HG02588 (cell line): ENCODE data around the gene SLC35F3.
A peak's percentile ranks its signal among the peaks of the same experiment; 100 is the strongest.
"Not testable (repeated sequence)": the region's sequence is repeated elsewhere in the genome, so short reads cannot be mapped to it uniquely, and the experiment has no call there.

Experiments
- ATAC-seq: cut with Tn5 transposase; IDR thresholded peaks from one replicate; pipeline ENCODE4 v1.9.1; 2021; ENCODE audit warnings: mild to moderate bottlenecking, moderate library complexity; ENCODE audit not compliant: unreplicated experiment

SLC35F3 gene

DNA sequence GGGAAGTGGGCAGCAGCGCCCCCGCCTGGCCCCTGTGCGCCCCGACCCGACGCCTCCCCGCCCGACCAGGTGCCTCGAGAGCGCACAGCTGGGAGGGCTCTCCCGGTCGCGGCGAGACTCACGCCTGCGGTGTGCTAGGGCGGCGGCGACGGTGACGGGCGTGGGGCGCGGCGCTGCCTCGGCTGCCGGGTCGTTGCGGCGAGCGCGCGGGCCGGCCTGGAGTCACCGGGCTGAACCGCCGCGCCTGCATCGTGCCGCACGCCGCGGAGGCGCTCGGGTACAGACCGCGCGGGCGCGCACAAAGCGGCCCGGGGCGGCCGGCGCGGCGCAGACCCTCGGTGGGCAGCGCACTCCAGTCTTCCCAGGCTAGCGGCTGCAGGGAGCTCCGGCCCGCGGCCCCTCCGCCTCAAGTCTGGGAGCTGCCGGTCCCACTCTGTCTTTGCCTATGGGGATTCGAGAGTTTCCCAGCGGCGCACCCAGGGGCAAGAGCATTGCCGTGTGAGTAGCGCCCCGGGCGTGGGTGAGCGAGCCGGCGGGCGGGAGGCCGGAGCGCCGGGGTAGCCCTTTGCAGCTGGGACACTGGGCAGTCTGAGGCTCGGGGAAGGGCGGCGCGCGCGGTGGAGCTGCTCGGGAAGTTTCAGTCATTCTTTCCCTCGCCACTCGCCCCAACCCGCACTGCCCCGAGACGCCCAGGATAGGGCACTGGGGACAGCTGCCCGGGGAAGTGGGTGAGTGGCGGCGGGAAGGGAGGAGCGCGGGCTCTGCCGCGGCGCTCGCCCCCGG lies at the start of gene SLC35F3:
TSS of gene SLC35F3 (plus strand) at position 44 of the 783 bp plus-strand sequence.
- no peak for ATAC-seq

DNA sequence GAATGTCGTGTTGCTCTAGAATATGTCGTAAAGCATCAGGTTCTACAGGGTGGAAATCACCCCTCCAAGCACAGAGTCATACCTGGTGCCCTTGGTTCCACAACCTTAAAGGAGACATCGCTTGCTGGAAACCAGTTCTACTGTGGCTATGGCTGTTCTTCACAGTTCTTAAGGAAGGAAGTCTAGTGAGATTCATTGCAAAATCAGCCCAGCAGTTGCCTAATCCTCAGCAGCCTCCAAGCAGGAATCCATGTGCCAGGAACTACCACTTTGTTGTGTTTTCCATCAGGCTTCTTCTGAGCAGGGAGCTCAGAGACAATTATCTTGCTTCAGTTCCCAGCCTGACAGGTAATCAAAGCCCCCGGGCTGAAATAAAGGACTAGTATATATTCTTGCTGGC lies 45.0 kb upstream of the SLC35F3 start:
- ATAC-seq = no peak

DNA sequence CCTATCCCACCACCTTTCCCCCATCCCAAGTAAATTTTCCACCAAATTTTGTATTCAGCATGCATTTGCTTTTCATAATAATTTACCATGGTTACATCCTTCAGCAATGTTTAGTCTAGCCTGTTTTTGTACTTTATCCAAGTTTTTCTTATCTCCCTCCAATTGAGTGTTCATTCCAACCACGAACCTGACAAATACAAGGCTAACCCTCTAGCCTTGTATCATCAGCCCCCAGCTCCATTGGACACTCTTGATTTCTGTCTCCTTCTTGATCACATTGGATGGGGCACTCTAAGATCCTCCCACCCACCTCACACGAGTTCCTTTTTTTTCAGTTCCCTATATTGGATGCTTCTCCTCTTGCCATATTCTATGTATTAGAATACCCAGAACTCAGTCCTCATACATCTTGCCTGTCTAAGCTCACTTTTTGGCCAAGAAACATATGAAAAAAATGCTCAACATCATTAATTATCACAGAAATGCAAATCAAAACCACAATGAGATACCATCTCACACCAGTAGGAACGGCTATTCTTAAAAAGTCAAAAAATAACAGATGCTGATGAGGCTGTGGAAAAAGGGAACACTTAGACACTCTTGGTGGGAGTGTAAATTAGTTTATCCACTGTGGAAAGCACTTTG lies 40.5 kb upstream of the SLC35F3 start:
- ATAC-seq = no peak

DNA sequence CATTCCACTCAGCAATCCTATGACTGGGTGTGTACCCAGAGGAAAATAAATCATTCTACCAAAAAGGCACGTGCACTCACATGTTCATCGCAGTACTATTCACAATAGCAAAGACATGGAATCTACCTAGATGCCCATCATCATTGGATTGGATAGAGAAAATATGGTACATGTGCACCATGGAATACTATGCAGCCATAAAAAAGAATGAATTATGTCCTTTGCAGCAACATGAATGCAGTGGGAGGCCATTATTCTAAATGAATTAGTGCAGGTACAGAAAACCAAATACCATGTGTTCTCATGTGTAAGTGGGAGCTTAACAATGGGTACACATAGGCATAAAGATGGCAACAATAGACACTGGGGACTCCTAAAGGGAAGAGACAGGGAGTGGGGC lies 39.9 kb upstream of the SLC35F3 start:
- no peak for ATAC-seq

DNA sequence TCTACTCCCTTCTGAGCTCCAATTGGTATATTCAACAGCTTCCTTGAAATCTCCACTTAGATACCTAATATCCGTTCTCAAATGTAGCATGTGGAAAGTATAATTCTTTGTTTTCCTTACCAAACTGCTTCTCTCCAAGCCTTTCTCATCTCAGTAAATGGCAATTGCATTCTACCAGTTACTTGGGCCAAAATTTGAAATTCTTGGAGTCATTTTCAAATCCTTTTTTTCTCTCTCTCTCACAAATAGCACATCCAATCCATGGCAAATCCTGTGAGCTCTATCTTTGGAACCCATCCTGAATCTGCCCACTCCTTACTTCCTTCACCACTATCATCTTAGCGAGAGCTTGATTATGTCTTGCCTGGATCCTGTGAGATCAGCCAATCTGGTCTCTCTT lies 39.3 kb upstream of the SLC35F3 start:
- no peak for ATAC-seq

DNA sequence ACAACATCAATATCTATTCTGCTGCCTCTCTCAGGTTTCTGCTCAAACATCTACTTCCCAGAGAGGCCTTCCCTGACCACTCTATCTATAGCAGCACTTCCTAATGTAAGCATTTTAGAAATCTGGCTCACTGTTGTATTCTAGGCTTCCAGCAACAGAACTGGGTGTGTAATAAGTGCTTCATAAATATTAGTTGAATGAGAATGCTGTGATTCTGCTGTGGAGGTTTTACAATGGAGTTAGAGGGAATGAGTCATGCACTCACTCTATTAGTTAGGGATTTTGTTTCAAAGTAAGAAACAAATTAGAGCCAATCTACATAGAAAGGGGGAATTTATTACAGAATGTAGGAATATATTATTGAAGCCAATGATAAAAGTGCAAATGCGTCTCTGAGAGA lies 38.6 kb upstream of the SLC35F3 start:
- ATAC-seq = no peak

DNA sequence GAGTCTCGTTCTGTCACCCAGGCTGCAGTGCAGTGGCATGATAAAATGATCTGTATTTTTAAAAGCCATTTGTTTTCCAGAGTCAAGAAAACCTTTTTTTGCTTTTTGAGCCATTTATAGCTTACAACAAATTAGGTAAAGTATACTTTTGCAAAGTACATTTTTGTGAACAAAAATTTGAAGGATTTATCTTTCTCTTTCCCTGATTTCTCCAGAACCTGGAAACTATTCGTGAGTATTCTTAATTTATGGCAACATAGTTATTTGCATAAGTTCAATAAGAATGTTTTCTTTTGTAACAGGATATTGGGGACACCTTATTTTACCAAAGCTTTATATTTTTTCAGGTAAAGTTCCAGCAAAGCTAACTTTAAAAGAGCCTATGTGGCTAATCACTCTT lies 37.4 kb upstream of the SLC35F3 start:
- no peak for ATAC-seq

DNA sequence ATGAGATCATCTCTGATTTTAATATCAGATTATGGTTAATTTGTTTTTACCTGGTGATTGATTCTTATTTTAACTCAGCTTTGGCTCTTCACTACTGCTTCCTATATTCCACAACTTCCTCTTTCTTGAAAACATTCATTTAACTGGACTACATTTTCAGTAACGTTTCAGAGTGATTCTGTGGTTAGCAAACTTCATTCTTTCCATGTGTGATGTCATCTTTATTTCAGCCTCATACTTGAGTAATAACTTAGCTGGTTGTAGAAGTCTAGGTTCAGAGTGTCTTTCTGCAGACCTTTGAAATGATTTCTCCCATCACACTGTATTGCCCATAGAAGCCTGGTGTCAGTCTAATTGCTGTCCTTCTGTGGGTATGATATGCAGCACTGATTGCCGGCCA lies 36.0 kb upstream of the SLC35F3 start:
- no peak for ATAC-seq

DNA sequence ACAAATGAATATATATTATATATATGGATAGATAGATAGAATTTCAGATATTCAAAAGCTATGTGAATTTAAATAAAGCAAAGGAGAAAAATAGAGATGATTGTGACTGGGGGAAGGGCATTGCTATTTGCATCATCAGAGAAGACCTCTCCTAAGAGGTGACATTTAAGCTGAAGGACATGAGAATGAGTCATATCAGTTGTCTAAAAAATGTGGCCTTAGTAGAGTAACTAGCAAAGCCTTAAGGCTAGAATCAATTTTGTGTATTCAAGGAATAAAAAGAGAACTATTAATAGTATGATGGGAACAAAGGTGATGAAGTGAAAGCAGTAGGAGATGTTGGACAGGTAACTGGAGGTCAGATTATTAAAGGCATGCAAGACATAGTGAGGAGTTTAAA lies 34.8 kb upstream of the SLC35F3 start:
- no peak for ATAC-seq

DNA sequence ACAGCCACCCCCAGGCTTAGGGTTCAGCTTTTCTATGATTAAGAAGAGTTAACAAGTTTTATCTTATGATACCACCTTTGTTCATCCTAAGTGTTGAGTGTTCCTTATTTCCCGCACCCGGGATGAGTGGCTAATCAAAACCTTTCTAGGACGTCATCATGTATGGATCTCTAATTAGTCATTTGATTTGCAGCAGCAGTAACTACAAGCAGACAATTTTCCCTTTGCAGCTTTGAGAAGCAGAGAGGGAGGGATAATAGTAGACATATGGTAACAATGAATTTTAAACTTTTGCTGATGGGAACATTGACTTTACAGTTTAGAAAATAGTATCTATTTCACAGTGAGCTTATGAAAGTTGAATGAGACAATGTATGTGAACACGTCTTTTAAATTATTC lies 30.8 kb upstream of the SLC35F3 start:
- ATAC-seq = no peak

DNA sequence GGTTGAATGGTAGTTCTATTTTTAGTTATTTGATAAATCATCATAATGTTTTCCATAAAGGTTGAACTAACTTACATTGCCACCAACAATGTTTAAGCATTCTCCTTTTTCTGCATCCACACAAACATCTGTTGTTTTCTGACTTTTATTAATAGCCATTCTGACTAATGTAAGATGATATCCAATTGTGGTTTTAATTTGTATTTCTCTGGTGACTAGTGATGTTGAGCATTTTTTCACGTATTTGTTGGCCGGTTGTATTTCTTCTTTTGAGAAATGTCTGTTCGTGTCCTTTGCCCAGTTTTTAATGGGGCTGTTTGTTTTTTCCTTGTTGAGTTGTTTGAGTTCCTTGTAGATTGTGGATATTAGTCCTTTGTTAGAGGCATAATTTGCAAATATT lies 24.6 kb upstream of the SLC35F3 start:
- ATAC-seq = no peak

DNA sequence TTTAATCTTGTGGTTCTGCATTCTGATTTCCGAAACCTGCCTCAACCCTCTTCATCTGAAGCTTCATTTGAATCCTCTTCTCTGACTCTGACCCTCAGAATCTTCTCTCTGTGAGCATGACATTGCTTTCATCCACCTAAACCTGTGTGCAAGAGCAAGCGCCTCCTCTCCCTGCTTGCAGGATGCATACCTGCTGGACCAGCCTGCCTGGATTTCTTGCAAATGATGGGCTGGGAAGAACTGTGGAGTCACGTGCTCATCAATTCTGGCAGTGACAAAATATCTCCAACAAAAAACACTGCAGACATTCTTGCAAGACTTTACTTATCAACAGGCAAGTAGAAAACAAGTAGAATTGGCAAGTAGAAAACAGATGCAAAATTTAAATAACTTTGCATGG lies 20.8 kb upstream of the SLC35F3 start:
- ATAC-seq = no peak

DNA sequence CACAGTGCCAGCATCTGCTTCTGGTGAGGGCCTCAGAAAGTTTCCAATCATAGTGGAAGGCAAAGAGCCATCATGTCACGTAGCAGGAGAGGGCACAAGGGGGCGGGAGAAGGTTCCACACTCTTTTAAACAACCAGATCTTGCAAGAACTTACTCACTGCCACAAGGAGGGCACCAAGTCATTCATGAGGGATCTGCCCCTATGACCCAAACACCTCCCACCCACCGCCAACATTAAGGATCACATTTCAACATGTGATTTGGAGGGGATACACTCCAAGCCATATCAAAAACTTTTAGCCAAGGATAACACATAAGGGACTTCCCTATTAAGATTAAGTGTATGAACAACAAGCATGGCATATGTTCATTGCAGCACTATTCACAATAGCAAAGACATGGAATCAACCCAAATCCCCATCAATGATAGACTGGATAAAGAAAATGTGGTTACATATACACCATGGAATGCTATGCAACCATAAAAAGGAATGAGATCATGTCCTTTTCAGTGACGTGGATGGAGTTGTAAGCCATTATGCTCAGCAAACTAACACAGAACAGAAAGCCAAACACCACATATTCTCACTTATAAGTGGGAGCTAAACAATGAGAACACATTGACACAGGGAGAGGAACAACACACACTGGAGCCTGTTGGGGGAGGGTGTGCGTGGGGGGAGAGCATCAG lies 19.9 kb upstream of the SLC35F3 start:
- ATAC-seq = no peak

DNA sequence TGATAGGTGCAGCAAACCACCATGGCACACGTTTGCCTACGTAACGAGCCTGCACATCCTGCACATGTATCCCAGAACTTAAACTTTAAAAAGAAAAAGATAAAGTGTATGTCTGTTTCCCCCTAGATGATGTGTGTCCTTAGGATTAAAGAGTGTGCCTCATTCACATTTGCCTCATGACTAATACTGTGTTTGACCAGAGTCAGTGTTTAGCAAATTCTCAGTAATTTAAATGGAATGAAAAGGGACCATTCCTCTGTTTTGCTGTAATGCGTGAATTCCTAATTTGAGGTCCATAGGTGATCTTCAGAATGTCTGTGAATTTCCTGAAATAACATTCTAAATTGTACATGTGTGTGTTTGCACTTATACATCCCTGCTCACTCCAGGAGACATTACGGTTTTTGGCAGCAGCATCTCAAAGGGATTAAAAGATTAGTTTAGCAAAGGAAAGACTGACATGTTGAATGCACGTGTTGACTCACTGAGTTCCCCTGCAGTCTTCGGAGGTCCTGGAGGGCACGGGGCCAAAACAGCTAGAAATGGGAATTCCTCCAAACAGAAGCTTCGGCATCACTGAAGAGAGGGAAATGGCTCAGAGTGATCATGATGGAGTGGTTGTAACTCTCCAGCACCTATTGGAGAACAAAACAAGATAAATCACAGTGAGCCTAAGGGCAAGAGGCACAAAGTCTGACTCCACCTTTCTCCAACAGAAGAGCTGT lies 19.1 kb upstream of the SLC35F3 start:
- ATAC-seq = no peak

DNA sequence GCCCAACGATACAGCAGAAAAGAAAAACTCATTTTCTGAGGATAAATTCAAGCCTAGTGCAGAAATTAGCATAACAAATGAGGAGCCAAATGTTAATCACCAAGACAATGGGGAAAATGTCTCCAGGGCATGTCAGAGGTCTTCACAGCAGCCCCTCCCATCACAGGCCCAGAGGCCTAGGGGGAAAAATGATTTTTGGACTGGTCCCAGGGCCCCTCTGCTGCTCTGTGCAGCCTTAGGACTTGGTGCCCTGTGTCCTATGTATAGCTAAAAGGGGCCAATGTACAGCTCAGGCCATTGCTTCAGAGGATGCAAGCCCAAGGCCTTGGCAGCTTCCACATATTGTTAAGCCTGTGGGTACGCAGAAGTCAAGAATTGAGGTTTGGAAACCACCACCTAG lies 13.3 kb upstream of the SLC35F3 start:
- not testable (repeated sequence) for ATAC-seq

DNA sequence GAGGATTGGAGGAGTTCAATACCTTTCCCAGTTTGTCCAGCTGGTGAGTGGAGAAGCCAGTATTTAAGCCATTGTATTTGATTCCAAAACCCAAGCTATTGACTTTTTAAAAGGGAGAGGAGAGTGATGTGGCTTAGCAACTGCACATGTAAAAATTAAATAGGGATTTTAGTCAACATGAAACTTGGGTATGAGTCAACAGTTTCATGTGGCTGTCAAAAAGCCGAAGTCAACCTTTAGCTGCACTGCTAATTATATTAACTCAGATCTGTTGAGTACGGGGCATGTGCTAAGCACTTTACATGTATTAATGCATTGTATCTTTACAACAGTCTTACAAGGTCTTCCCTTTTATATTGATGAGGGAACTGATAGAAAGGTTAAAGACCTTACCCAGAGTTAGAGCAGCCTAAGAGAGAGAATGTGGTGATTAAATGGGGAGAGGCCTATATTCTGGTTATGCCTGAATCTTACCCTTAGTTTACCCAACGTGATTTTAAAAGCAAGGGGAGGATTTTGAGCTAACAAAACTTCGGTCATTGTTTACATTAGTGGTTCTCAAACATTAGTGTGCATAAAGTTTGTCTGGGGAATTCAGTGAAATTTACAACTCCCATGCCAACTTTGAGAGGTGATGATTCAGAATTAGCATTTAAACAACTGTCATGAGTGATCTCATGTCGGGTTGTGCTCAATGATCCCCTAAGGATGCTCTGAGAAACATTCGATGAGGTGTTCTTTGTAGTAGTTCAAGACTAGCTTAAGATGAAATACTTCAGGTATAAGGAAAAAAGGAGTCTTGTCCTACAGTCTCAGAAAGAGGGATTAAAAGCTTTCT lies 6.9 kb upstream of the SLC35F3 start:
- ATAC-seq = peak; percentile 94

DNA sequence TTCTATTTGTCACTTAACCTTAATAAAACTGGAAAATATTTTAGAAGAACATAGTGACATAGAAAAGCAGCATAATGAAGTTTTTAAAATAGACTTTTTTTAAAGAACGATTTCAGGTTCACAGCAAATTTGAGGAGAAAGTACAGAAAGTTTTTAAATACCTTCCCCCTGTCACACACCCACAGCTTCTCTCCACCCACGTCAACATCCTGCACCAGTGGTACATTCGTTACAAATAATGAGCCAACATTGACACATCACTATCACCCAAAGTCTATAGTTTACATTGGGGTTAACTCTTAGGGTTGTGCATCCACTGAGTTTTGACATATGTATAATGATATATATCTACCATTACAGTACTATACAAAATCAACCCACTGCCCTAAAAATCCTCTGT lies 3.0 kb upstream of the SLC35F3 start:
- no peak for ATAC-seq

DNA sequence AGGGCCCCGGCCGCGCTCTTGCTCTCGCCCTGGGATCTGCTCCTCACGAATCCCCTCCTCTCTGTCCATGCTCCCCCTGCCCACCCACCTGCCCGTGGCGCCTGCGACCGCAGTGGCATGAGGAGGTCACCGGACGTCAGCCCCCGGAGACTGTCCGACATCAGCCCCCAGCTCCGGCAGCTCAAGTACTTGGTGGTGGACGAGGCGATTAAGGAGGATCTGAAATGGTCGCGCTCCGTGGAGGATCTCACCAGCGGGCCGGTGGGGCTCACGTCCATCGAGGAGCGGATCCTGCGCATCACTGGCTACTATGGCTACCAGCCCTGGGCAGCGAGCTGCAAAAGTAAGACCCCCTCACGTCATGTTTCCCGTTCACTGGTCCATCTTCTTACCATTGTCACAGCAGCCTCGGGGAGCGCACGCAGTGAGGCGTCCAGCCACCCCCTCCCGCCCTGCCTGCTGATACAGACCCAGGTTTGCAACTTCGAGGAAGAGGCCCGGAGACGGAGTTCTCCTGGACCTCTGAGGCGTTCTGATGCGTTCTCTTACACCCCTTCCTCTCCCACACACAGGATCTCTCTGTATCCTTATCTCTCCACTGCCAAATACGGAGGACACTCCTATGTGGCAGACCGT lies 1.1 kb downstream of the SLC35F3 start:
- ATAC-seq = no peak

DNA sequence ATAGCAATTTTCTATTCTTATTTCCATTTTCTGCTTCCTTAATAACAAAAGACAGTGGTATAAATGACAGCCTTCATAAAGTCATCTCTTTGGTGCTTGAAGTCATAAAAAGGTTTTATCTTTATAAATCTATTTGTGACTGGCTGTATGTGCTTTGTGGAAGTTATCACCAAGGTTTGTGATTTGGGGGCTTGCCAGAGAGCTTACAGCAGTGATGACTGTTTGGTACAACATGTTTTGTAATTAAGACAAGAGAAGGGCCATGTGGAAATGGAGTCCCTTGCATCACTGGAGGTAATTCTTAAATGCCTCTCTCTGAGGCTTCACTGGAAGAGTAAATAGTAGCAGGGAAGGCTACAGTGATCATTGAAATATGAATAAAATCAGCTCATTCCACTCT lies 2.7 kb downstream of the SLC35F3 start:
- no peak for ATAC-seq

DNA sequence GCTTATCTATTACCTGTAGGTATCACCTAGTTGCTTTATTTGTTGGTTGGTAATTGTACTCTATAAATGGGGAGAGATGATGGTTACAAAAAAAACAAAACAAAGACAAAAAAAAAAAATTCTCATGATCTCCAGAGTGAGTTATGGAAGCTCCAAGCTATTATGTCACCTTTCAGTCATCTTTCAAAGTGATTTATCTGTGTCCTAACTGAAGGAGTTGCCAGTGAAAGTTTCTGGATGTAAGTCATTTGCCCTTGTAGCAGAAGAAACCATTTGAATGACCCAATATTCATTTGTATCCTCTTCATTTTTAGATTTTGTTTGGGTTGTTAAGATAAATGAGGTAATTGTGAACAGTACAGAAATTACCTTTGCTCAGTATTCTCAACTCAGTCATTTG lies 3.6 kb downstream of the SLC35F3 start:
- no peak for ATAC-seq
